Tibial nerve (tissue), 4 donors: ENCODE data around the gene FBLL1. TPM values are rescaled to one million over a fixed set of nuclear protein-coding genes. Genes with fewer than 3 reads are reported as not detected.

ENCODE experiments used
- DNase-seq, 2 donors: peaks; one replicate each; pipeline ENCODE4 v3.0.0-alpha.2; 2019; ENCODE audit warnings: low spot score in 2 of 2
- H3K27ac ChIP-seq, 4 donors: fragments of 200-600 bp; sonication (generic) in 3 of 4; one replicate each; pipeline ENCODE4 v1.5.1; 2017 to 2019; ENCODE audit warnings: mild to moderate bottlenecking in 1 of 4
- H3K27me3 ChIP-seq, 2 donors: fragments of 200-600 bp; sonication (generic) in 1 of 2; one replicate each; pipeline versions ENCODE4 v1.5.1 to v1.6.0; 2017 to 2019
- H3K36me3 ChIP-seq, 3 donors: fragments of 200-600 bp; sonication (generic); one replicate each; pipeline ENCODE4 v1.5.1; 2018 to 2019
- H3K4me1 ChIP-seq, 4 donors: fragments of 200-600 bp; sonication (generic) in 3 of 4; one replicate each; pipeline ENCODE4 v1.5.1; 2017 to 2019
- H3K4me3 ChIP-seq, 4 donors: fragments of 200-600 bp; sonication (generic) in 3 of 4; one replicate each; pipeline ENCODE4 v1.5.1; 2017 to 2019; ENCODE audit warnings: mild to moderate bottlenecking in 1 of 4, moderate library complexity in 1 of 4
- H3K9me3 ChIP-seq, 4 donors: fragments of 200-600 bp; sonication (generic) in 3 of 4; one replicate each; pipeline ENCODE4 v1.5.1; 2017 to 2019
- CTCF ChIP-seq, 5 experiments: fragments of 200-600 bp in 3 of 5; fragments of 450-650 bp in 2 of 5; sonication (generic) in 3 of 5; IDR thresholded peaks; one replicate each; pipeline ENCODE4 v1.5.1; 2016 to 2019; ENCODE audit warnings: antibody characterized with exemption in 5 of 5, mild to moderate bottlenecking in 3 of 5, moderate library complexity in 2 of 5
- EP300 ChIP-seq, 2 donors: sonication (generic); formaldehyde crosslinking; IDR thresholded peaks; one replicate each; pipeline ENCODE4 v1.6.1; 2017; ENCODE audit warnings: antibody characterized with exemption in 2 of 2, mild to moderate bottlenecking in 1 of 2
- POLR2A ChIP-seq, 2 donors: fragments of 450-650 bp; IDR thresholded peaks; one replicate each; pipeline ENCODE4 v1.6.1; 2017; ENCODE audit warnings: antibody characterized with exemption in 2 of 2, mild to moderate bottlenecking in 2 of 2, moderate library complexity in 2 of 2
- WGBS, 2 donors: methylation state at CpG; one replicate each; pipeline ENCODE4 v1.1.5; 2018; 5-methylcytosine and 5-hydroxymethylcytosine counted together
- total RNA-seq, 4 donors: library from RNA; depleted of rRNA; stranded (reverse); fragments of >200 nt; gene quantifications; one replicate each; pipeline ENCODE4 v1.1.0, GENCODE V29; 2016

Gene FBLL1
- total RNA-seq, result not detected

GRCh38 chr5:168528521-168529373 lies at the start of gene FBLL1:
Gene FBLL1, plus strand, starts transcription at chr5:168529305. Its CDS starts 200 bp downstream, at chr5:168529505.
- H3K9me3 ChIP-seq, result peaks cover 0 to 3% (median 0%) of the 10 kb centered on the region in 4 donors
- DNase-seq, result no peak
- H3K4me3 ChIP-seq, result peak within 1 kb of the TSS; percentile 23 to 56 (median 30)
- TF ChIP-seq CTCF (IDR thresholded peaks at IDR 0.05) (no peak), EP300 (IDR thresholded peaks at IDR 0.05) (no peak), POLR2A (IDR thresholded peaks at IDR 0.05) (no peak)
- H3K36me3 ChIP-seq, result peaks cover 0 to 2% (median 0%) of the 10 kb centered on the region in 3 donors
- peaks cover 0 to 39% of the 10 kb centered on the region in 2 donors for H3K27me3 ChIP-seq
- WGBS, 2 donors, result 17 to 21% methylated on average over 21 to 26 of the region's 38 CpGs
- H3K27ac ChIP-seq, result no peak within 1 kb of the TSS
- peaks cover 0 to 10% (median 3%) of the 10 kb centered on the region in 4 donors for H3K4me1 ChIP-seq

- WGBS, 2 donors, result 86 to 94% methylated on average over 3 of the region's 3 CpGs
- TF ChIP-seq EP300 (IDR thresholded peaks at IDR 0.05) (no peak), POLR2A (IDR thresholded peaks at IDR 0.05) (no peak), CTCF (IDR thresholded peaks at IDR 0.05) (no peak)
- no peak for DNase-seq
- Histone ChIP-seq H3K27me3 (no peaks in the 10 kb centered on the region), H3K4me1 (no peaks in the 10 kb centered on the region), H3K27ac (no peak overlapping the region), H3K36me3 (no peaks in the 10 kb centered on the region), H3K4me3 (no peak overlapping the region), H3K9me3 (no peaks in the 10 kb centered on the region)
Observed at GRCh38 chr5:168480601-168481000, 48.5 kb upstream of the FBLL1 start.

GRCh38 chr5:168481330-168481788 lies 47.7 kb upstream of the FBLL1 start:
- Histone ChIP-seq H3K9me3 (no peaks in the 10 kb centered on the region), H3K4me1 (peaks cover 0 to 5% (median 0%) of the 10 kb centered on the region in 4 donors), H3K36me3 (no peaks in the 10 kb centered on the region), H3K4me3 (no peak overlapping the region), H3K27me3 (no peaks in the 10 kb centered on the region), H3K27ac (no peak overlapping the region)
- WGBS, 2 donors, result 57 to 65% methylated on average over 4 of the region's 4 CpGs
- DNase-seq, result no peak
- no peak for TF ChIP-seq EP300 (IDR thresholded peaks at IDR 0.05)
- no peak for TF ChIP-seq CTCF (IDR thresholded peaks at IDR 0.05)
- no peak for TF ChIP-seq POLR2A (IDR thresholded peaks at IDR 0.05)

- Histone ChIP-seq H3K4me3 (no peak overlapping the region), H3K9me3 (no peaks in the 10 kb centered on the region), H3K27me3 (no peaks in the 10 kb centered on the region), H3K27ac (no peak overlapping the region), H3K36me3 (no peaks in the 10 kb centered on the region), H3K4me1 (peaks cover 0 to 9% (median 2%) of the 10 kb centered on the region in 4 donors)
- TF ChIP-seq CTCF (IDR thresholded peaks at IDR 0.05), result no peak
- no peak for TF ChIP-seq EP300 (IDR thresholded peaks at IDR 0.05)
- TF ChIP-seq POLR2A (IDR thresholded peaks at IDR 0.05), result no peak
- no peak for DNase-seq
- WGBS, 2 donors, result 72% methylated on average over 5 of the region's 5 CpGs
Observed at GRCh38 chr5:168482361-168482760, 46.7 kb upstream of the FBLL1 start.
